Right renal cortex interstitium (tissue), 3 donors: ENCODE results near the gene MRPL38. TPM values are rescaled to one million over a fixed set of nuclear protein-coding genes. Genes with fewer than 3 reads are reported as not detected.
A peak's percentile ranks its signal among the peaks of the same experiment; 100 is the strongest.

Source experiments
- DNase-seq, 3 donors: peaks; one replicate each; pipeline ENCODE4 v3.0.0-alpha.2; 2013; ENCODE audit warnings: low read depth in 3 of 3, low spot score in 2 of 3
- polyA plus RNA-seq, 3 donors: library from polyadenylated mRNA; unstranded; fragments of 120-200 nt; gene quantifications; one replicate each; pipeline ENCODE4 v1.2.1, GENCODE V29; 2013; ENCODE audit not compliant: insufficient read length in 3 of 3

Gene MRPL38
- polyA plus RNA-seq = 10 to 100 TPM; 66.2 to 77.1 (median 66.7) TPM

DNA sequence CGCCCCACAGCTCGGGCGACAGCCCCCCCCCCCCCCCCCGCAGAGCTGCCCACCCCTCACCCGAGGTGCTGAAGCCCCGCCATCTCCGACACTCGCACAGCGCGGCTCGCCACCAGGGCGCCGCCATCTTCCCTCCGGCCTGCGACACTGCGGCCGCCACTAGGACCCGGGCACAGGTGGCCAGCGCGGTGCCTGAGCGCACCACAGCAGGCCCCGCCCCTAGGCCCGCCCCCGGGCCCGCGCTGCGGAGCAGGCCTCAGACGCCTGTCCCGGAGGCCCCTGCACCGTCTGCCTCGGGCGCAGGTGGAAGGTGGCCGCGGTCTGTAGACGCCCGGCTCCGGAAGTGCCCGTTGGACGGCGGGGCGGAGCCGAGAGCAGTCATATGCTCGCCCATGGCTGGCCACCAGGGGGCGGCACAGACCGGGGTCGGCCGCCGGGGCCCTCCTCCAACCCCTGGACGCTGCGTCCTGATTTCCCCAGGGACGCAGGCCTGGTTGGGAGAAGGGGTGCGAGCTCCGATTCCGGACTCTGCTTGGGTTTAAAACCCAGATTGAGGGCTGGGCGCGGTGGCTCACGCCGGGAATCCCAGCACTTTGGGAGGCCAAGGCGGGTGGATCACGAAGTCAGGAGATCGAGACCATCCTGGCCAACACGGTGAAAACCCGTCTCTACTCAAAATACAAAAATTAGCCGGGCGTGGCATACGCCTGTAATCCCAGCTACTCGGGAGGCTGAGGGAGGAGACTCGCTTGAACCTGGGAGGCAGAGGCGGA is at the start of gene MRPL38:
MRPL38 (minus strand) TSS at position 136 of the 773 bp plus-strand sequence; CDS start at position 127, 9 bp downstream.
- peak; percentile 77 to 86 (median 81) for DNase-seq

DNA sequence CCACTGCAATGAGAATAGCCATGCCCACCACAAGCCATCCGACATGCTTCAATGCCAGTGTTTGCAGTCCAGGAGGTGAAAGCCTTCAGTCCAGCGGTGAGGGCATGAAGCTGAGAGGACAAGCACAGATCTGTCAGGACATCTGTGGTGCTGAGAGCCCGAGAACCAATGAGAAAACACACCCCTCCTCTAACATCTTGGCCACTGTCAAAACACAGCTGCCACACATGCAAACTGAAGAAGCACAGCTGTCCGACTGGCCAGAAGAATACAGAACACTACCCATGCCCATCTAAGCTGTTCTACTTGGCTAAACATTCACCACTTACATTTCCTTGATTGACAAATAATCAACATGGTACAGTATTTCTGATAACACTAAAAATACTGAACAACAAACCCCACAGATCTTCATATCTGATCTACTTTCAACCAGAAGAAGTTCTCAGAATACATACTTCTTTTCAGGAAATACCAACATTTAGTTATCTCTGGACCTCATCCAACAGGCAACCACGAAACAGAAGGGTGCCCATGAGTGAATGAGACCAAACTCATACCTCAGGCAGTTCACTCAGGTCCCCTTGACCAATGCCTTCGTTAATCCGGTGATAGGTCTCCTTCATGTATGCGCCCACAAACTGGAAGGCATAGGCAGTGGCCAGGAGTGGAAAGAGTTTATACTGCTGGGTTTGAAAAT is 46.3 kb upstream of the MRPL38 start:
- no peak for DNase-seq

DNA sequence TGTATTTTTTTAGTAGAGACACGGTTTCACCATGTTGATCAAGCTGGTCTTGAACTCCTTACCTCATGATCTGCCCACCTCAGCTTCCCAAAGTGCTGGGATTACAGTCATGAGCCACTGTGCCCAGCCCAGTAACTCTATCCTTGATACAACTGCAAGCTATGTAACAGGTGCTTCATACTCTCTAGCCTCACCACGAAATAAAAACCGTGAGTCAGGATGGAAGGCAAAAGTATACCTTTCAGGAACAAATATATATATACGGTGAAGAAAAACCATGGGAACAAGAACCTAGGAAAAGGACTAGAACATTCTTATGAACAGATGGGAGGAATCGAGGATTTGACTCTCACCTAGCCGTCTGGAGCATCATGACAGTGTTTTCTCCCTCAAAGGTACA is 45.7 kb upstream of the MRPL38 start:
- DNase-seq = no peak

DNA sequence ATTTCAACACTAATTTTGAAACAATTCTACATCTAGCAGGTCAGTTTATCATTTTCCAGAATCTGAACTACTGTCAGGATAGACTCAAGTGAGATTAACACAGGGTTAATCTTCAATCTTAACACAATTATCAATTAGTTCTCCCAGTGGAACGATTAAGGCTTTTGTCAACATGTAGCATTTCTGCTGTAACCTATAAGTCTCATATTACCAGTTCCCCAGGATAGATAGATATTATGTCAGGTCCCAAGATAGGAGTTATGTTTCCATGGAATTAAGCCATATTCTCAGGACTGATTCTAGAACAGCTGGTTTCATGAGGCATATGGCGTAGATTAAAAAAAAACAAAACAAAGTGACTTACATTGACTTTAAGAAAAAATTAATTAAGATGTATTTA is 40.5 kb upstream of the MRPL38 start:
- no peak for DNase-seq

DNA sequence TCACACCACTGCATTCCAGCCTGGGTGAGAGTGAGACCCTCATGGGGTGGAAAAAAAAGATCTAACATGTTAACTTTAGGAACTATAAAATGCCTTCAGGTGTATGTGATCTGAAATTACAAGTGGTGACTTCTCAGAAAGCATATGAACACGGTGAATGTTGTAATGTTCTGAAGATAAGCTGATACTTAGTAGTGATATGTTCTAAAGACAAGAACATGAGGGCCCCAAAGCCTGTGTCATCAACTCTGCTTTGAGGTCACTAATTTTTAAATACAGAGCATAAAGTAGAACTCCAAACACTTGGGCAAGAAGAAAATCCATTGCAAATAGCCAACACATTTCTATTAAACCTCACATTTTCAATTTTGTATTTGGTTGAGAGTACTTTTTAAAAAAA is 38.8 kb upstream of the MRPL38 start:
- DNase-seq = no peak

DNA sequence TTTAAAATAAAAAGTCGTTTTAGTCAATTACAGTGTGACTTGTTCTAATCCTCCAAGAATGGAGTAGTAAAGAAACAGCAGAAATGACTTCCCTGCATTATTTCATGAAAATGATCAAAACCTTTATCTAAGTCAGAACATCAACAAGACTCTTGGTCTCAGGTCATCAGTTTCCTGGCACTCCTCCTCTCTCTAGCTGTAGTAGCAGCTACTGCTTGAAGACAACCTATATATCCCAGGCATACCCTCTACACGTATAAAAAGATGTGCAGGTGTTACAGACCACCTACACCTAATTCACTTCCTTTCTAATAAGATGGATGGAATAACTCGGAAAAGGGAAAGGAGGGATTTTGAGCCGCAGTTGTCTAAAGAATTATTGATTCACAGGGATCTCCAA is 37.8 kb upstream of the MRPL38 start:
- DNase-seq = no peak

DNA sequence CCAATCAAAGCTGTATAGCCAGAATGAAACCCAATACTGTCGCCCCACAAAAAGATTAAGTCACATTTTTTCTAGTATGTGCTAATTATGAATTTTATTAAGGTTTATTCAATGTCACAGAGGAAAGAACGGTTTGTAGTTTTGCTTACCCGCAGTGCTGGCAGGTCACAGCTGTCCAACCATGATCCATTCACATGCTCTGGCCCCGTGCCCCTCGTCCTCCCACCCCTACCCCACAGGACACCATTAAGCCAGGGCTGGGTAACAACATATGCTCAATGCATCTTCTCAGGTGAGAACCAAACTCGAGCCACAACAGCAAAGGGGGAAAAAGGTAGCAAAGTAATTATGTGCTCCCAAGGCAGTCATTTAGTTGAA is 36.7 kb upstream of the MRPL38 start:
- DNase-seq = no peak

DNA sequence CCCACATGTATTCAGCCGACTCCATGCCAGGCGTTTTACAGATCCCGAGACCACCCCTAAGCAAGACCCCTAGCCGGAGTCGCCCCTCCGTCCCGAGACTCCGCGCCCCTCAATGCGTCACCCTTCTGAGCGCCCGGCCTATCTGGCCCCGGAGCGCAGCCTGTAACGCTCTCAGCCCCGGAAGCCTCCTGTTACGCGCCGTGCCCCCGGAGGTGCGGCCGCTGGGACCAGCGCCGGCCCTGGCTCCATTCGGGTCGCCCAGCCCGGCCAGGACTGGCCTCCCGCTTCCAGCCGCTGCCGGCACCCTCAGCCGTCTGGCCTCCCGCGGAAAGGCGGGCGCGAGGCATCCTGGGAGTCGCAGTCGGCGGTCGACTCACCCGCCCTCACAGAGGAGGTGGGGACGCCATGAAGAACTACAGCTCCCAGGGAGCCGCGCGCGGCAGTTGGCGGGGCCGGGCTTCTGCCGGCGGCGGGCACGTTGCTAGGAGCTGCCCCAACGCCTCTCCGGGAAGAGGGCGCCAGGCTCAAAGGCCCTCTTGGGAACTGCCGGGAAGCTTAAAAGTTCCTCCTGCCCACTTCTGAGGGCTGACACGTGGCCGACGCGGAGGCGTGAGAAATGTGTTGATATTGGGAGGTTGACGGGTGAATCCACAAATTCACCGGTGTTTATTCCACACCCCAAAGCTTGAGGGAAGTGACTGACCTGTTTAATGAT is 36.2 kb upstream of the MRPL38 start, which contains the start of gene FBF1:
FBF1 (minus strand) TSS at position 316 of the 715 bp plus-strand sequence. CDS start 2,893 bp downstream, outside the sequence.
- peak; percentile 68 to 89 (median 74) for DNase-seq

DNA sequence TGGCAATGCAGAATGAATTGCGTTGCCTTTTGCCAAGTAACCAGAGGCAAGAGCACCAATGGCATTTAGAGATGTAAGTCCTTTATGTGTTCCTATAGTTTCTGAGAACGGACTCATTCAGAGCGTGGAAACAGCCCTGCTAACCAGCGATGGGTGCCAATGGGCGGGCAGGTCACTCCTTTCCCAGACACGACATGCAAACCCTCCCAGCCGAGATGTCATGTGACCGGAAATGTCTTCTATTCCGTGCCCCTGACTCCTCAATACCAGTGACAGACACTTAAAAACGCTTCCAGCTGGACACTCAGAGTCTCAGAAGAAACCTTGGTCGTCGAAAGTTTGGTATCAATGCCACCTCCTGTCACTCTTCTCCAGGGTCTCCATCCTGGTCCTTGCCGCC is 33.0 kb upstream of the MRPL38 start:
- DNase-seq = no peak

DNA sequence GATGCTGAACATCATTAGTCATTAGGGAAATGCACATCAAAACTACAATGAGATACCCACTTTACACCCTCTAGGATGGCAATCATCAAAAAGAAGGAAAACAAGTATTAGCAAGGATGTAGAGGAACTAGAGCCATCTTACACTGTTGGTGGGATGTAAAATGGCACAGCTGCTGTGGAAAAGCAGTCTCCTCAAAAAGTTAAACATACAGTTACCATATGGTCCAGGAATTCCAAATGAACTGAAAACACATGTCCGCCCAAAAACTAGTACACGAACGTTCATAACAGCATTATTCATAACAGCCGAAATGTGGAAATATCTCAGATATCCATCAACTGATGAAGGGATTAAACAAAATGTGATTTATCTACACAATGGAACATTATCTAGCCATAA is 29.1 kb upstream of the MRPL38 start:
- DNase-seq = no peak

DNA sequence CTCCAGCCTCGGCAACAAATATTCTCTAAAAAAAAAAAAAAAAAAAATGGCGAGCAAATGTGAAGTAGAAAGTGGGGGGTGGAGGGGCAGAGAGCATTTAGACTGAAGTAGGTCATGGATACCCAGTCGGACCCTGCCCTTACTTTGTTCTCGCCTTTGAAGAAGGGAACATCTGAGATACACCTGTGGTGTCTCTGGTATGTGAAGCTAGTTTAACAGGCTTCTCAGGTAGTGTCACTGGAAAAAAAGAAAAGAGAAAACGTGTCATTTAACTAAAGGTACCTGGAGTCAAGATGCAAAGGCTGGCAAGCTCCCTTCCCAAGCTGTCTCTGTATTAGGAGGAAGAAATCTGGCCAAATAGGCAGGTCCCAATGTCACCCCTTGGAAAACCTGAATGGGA is 28.2 kb upstream of the MRPL38 start:
- DNase-seq = no peak

DNA sequence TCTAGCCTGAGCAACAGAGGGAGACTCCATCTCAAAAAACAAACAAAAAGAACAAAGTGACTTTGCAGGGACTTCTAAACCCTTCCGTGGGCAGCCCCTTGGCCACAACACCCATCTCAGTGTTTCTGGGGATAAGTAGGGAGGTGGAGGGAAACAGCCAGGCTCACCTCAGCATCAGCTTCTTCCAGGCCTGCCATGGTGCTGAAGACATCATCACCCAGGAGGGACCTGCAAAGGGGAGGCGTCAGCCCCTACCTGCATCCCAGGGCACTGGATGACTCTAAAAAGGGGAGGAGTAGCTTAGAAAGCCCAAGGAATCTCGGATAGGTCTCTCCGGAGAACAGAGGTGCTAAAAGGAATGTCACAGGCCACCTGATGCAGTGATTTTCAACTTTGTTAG is 26.4 kb upstream of the MRPL38 start:
- no peak for DNase-seq

DNA sequence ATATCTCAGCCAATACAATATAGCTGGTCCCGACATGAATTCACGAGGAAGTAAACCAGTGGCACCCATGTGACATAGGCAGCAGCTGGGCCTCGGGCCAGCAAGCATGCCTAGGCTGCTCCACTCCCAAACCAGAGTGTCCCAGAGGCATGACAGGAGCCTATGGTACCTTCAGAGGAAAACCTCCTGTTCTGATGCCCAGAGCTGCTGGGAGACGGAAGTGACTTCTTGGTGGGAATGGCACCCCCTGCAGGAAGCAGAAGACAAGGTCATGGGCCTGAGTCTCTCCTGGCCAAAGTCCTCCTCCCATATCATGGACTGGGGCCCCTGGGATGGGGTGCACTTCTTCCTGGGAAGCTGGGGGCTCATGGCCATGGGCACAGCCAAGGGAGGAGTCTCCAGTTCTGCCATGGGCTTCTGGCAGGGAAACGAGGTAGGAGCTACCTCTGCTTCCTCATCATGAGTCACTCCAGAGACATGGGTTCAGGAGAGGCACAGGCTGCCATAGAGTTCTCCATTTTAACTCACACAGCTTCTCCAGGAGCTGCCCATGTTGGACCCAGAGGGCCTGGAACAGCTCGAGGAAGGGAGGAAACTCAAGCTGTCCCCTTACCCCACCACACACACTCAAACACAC is 22.7 kb upstream of the MRPL38 start:
- DNase-seq = no peak

DNA sequence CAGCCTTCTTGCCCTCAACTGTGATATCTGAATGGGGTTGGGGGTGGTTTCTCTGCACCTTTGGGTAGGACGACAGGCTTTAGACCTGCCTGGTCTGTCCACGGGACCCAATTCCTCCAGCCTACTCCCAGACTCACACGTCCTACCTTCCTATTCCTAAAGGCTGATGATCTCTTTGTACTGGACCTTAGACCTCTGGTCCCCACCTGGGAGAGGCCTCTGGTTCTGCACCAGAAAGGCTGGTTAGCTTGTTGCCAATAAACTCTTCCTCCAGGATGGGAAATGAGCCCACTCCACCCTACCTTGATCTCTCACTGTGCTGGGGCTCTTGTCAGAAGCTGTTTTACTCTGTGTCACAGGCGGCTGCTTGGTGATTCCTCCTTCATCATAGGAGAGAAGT is 21.8 kb upstream of the MRPL38 start:
- no peak for DNase-seq

DNA sequence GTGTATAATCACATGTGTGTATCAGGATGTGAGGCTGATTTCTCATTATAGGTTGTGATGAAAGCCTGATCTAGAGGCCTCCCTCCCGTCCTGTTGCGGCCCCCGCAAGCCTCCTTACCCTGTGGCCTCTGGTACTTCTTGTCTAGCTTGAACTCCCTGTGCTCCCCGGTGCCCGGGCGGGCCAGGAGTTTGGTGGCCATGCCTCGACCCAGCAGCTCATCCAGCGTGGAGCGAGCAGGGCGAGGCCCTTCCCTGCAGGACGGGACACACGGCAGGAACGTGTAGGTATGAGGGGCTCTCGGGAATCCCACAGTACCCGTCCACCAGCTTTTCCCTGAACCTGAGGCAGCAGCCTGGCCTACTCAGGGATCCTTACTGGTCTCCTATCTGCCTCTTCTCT is 21.2 kb upstream of the MRPL38 start:
- DNase-seq = no peak

DNA sequence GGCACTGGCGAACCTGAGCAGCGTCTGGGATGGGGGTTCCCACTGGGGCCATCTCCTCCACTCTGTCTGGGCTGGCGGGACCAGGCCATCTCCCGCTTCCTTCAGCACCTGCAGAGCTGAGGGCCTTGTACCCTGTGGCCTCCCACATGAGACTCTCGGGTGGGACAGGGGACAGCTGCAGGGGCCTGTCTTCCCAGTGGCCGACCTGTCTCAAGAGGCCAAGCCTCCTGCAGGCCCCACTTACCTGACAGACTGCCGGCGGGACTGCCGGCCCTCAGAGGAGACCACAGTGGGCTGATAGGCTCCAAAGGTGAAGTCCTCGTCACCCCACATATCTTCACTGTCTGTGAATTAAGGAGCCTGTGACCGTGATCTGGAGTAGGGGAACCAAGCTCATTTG is 20.4 kb upstream of the MRPL38 start:
- DNase-seq = no peak

DNA sequence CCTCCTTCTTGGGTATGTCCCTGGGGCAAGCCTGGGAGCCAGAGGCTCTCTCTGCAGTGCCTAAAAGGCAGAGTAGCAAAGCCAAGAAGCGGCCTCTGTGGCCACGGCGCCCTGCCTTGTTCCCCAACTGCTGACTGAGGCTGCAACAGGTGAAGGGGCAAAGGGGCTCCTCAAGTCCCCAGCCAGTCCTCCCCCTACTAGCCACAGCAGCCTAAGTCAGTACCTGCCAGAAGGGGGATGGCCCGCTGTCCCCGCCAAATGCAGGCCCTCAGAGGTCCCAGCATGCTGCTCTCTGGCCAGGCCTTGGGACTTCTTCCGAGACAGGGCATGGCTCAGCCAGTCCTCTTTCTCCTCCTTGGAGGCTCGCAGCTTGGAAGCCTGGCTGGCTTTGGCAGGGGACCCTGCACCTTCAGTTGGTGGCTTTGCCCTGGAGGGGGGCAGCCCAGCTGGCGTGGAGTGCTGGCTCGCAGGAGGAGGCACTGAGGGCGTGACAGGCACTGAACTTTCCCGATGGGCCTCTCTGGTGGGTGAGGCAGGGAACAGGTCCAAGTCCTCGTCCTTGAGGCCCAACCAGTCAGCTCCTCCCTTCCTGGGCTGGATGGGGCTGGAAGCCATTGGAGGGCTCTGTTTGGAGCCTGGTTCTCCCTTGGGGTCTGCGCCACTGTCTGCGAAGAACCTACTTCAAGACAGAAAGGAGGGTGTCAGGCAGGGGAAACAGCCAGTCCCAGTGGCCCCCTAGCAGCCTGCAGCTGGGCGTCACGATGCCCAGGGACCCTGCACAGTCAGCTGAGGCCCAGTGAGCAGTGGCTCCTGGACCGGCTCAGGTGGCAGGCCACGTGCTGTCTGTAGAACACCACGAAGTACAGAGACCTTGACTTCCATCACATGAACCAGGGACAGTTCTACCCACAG is 18.5 kb upstream of the MRPL38 start:
- no peak for DNase-seq

DNA sequence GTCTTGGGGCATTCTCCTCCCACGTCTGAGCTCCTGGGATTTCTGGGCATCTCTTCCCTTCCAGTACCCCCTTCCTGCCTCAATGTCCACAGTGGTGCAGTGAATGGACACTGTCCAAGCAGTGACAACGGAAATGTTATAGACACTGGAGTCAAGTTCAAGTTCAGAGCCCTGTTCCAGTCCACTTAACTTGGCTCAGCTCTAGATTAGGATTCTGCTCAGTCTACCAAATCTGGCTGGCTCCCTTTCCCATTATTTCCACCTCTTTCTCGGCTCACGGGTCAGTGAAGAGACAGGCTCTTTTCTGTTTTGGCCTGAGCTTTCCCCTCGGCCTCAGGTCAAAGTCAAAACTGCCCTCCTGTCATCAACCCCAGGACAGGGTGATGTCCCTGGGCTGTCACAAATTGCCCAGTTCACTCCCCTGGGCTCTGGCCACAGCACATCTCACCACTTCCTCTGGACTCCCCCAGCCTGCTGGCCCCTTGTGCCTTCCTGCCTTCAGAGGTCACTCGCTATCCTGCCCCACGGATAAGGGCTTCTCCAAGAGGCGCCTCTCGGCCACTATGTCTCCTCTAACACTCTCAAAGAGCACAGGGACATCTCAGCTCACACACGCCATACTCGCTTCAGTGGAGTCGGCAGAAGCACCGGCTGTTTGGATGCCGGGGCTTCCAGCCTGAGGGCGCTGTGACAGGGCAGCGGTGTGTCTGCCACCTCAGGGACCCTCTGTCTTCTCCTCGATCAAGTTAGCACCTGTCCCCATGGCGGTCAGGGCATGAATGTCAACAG is 17.7 kb upstream of the MRPL38 start:
- no peak for DNase-seq

DNA sequence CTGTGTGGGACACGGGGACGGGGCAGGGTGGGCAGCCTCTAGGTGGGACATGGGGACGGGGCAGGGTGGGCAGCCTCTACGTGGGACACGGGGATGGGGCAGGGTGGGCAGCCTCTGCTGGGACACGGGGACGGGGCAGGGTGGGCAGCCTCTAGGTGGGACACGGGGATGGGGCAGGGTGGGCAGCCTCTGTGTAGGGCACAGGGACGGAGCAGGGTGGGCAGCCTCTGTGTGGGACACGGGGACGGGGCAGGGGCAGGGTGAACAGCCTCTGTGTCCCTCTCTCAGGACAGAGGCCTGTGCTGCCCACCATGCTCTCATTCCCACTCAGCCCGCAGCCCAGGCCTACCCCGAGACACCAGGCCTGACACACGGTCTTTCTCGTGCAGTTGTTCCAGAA is 16.9 kb upstream of the MRPL38 start:
- DNase-seq = no peak
